Neural cell (in vitro differentiated cells): ENCODE measurements around the gene NCDN. TPM values are rescaled to one million over a fixed set of nuclear protein-coding genes. Genes with fewer than 3 reads are reported as not detected.

Experiments used
- H2AFZ ChIP-seq: fragments of 200-600, 300-800 bp; sonication (generic), shearing (Covaris generic); 2 replicates; pipeline ENCODE4 v1.6.0; 2014; ENCODE audit warnings: low read depth, mild to moderate bottlenecking, antibody characterized with exemption, low read length, moderate library complexity
- H3F3A ChIP-seq: fragments of 200-600 bp; shearing (Covaris generic); 2 replicates; pipeline ENCODE4 v1.6.1; 2016; ENCODE audit warnings: mild to moderate bottlenecking, moderate library complexity, mixed read lengths, antibody characterized with exemption, low read length; ENCODE audit not compliant: insufficient read depth, poor library complexity, severe bottlenecking
- H3K27ac ChIP-seq: fragments of 200-600, 300-800 bp; sonication (generic), shearing (Covaris generic); 2 replicates; pipeline ENCODE4 v1.5.1; 2014; ENCODE audit warnings: mild to moderate bottlenecking, low read length, moderate library complexity
- H3K27me3 ChIP-seq: fragments of 300-800, 200-600 bp; sonication (generic), shearing (Covaris generic); 2 replicates; pipeline ENCODE4 v1.6.0; 2014; ENCODE audit warnings: mild to moderate bottlenecking, low read depth, low read length, moderate library complexity; ENCODE audit not compliant: insufficient read depth
- H3K36me3 ChIP-seq: fragments of 300-800, 200-600 bp; sonication (generic), shearing (Covaris generic); 2 replicates; pipeline ENCODE4 v1.5.1; 2014; ENCODE audit warnings: mild to moderate bottlenecking, antibody characterized with exemption, low read length, moderate library complexity; ENCODE audit not compliant: insufficient read depth
- H3K4me2 ChIP-seq: fragments of 300-800, 200-600 bp; sonication (generic), shearing (Covaris generic); 2 replicates; pipeline ENCODE4 v1.6.0; 2014; ENCODE audit warnings: mild to moderate bottlenecking, low read length
- H3K4me3 ChIP-seq: fragments of 300-800, 200-600 bp; sonication (generic), shearing (Covaris generic); 2 replicates; pipeline ENCODE4 v1.5.1; 2014; ENCODE audit warnings: mild to moderate bottlenecking, low read length, moderate library complexity
- H3K79me2 ChIP-seq: fragments of 200-600 bp; shearing (Covaris generic); replicated peaks from 2 replicates; pipeline ENCODE4 v1.6.0; 2014; ENCODE audit warnings: mild to moderate bottlenecking, low read length, moderate library complexity; ENCODE audit not compliant: insufficient read depth
- H3K9ac ChIP-seq: fragments of 300-800, 200-600 bp; sonication (generic), shearing (Covaris generic); 2 replicates; pipeline ENCODE4 v1.6.1; 2016; ENCODE audit warnings: mild to moderate bottlenecking, low read length, mixed read lengths
- H3K9me2 ChIP-seq: fragments of 200-600 bp; shearing (Covaris generic); 2 replicates; pipeline ENCODE4 v1.6.1; 2016; ENCODE audit warnings: mild to moderate bottlenecking, low read length, mixed read lengths; ENCODE audit not compliant: insufficient read depth
- H3K9me3 ChIP-seq: fragments of 200-600, 300-800 bp; sonication (generic), shearing (Covaris generic); 2 replicates; pipeline ENCODE4 v1.6.1; 2016; ENCODE audit warnings: mild to moderate bottlenecking, mixed run types, low read length, moderate library complexity, mixed read lengths
- H4K20me1 ChIP-seq: fragments of 200-600 bp; shearing (Covaris generic); 2 replicates; pipeline ENCODE4 v1.6.1; 2016; ENCODE audit warnings: mild to moderate bottlenecking, mixed run types; ENCODE audit not compliant: insufficient read depth
- CTCF ChIP-seq: fragments of 450-650 bp; IDR thresholded peaks from 2 replicates; pipeline ENCODE4 v1.5.1; 2014; ENCODE audit warnings: antibody characterized with exemption, mild to moderate bottlenecking, moderate library complexity; ENCODE audit not compliant: poor library complexity, severe bottlenecking
- EP300 ChIP-seq: fragments of 450-650 bp; conservative IDR thresholded peaks from 2 replicates; pipeline ENCODE4 v1.6.1; 2014; ENCODE audit warnings: antibody characterized with exemption, mild to moderate bottlenecking, moderate library complexity; ENCODE audit not compliant: poor library complexity, severe bottlenecking
- EZH2 ChIP-seq: fragments of 200-600, 300-800 bp; shearing (Covaris generic), sonication (generic); IDR thresholded peaks from 2 replicates; pipeline ENCODE4 v1.6.1; 2014; ENCODE audit warnings: antibody characterized with exemption, low read length, borderline replicate concordance, mild to moderate bottlenecking; ENCODE audit not compliant: insufficient read depth, poor library complexity, severe bottlenecking
- MXI1 ChIP-seq: fragments of 450-650 bp; conservative IDR thresholded peaks from 2 replicates; pipeline ENCODE4 v1.6.1; 2014; ENCODE audit warnings: antibody characterized with exemption, mild to moderate bottlenecking; ENCODE audit not compliant: poor library complexity, severe bottlenecking
- POLR2AphosphoS5 ChIP-seq: IDR thresholded peaks from 2 replicates; pipeline ENCODE4 v1.6.1; 2012
- RAD21 ChIP-seq: fragments of 450-650 bp; conservative IDR thresholded peaks from 2 replicates; pipeline ENCODE4 v1.6.1; 2014; ENCODE audit warnings: antibody characterized with exemption, mild to moderate bottlenecking, moderate library complexity
- SMC3 ChIP-seq: fragments of 450-650 bp; conservative IDR thresholded peaks from 2 replicates; pipeline ENCODE4 v1.6.1; 2014; ENCODE audit warnings: antibody characterized with exemption, mild to moderate bottlenecking, moderate library complexity; ENCODE audit not compliant: poor library complexity
- TAF1 ChIP-seq: IDR thresholded peaks from 2 replicates; pipeline ENCODE4 v1.6.1; 2012; ENCODE audit warnings: low read depth
- polyA plus RNA-seq: library from polyadenylated mRNA; depleted of rRNA; stranded (reverse); fragments of >200 nt; gene quantifications from 2 replicates; pipeline ENCODE4 v1.2.3, GENCODE V29; 2014
- TF ChIP-seq, protein P1 (sequence below): IDR thresholded peaks from 2 replicates; pipeline ENCODE4 v1.6.1; 2012; ENCODE audit warnings: borderline replicate concordance

The NCDN gene
- polyA plus RNA-seq, 1 donor from 2014 or later = 66.1 TPM

DNA sequence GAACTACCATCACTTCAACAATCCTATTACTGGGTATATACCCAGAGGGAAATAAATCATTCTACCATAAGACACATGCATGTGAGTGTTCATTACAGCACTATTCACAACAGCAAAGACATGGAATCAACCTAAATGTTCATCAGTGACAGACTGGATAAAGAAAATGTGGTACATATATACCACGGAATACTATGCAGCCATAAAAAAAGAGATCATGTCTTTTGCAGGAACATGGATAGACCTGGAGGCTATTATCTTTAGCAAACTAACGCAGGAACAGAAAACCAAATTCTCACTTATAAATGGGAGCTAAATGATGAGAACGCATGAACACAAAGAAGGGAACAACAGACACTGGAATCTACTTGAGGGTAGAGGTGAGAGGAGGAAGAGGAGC lies 39.4 kb upstream of the NCDN start:
- no peaks in the 10 kb centered on the region for H3K36me3 ChIP-seq
- H3K9me2 ChIP-seq = no peaks in the 10 kb centered on the region
- peaks cover 10% of the 10 kb centered on the region for H3K79me2 ChIP-seq
- no peaks in the 10 kb centered on the region for H3K9me3 ChIP-seq
- no peak overlapping the region for H2AFZ ChIP-seq
- no peak overlapping the region for H3K4me2 ChIP-seq
- no peaks in the 10 kb centered on the region for H3K27me3 ChIP-seq
- no peak overlapping the region for H3K27ac ChIP-seq
- H3K4me3 ChIP-seq = no peak overlapping the region
- no peak overlapping the region for H3K9ac ChIP-seq
- no peaks in the 10 kb centered on the region for H4K20me1 ChIP-seq
- no peaks in the 10 kb centered on the region for H3F3A ChIP-seq
- no peak for TF ChIP-seq EP300
- TF ChIP-seq, protein P1, sequence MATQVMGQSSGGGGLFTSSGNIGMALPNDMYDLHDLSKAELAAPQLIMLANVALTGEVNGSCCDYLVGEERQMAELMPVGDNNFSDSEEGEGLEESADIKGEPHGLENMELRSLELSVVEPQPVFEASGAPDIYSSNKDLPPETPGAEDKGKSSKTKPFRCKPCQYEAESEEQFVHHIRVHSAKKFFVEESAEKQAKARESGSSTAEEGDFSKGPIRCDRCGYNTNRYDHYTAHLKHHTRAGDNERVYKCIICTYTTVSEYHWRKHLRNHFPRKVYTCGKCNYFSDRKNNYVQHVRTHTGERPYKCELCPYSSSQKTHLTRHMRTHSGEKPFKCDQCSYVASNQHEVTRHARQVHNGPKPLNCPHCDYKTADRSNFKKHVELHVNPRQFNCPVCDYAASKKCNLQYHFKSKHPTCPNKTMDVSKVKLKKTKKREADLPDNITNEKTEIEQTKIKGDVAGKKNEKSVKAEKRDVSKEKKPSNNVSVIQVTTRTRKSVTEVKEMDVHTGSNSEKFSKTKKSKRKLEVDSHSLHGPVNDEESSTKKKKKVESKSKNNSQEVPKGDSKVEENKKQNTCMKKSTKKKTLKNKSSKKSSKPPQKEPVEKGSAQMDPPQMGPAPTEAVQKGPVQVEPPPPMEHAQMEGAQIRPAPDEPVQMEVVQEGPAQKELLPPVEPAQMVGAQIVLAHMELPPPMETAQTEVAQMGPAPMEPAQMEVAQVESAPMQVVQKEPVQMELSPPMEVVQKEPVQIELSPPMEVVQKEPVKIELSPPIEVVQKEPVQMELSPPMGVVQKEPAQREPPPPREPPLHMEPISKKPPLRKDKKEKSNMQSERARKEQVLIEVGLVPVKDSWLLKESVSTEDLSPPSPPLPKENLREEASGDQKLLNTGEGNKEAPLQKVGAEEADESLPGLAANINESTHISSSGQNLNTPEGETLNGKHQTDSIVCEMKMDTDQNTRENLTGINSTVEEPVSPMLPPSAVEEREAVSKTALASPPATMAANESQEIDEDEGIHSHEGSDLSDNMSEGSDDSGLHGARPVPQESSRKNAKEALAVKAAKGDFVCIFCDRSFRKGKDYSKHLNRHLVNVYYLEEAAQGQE = no peak
- TF ChIP-seq RAD21 = no peak
- TF ChIP-seq POLR2AphosphoS5 = no peak
- no peak for TF ChIP-seq MXI1
- no peak for TF ChIP-seq EZH2
- TF ChIP-seq CTCF = no peak
- TF ChIP-seq SMC3 = no peak
- no peak for TF ChIP-seq TAF1

GRCh38 chr1:35519432-35519831 lies 38.2 kb upstream of the NCDN start:
- H3K9me2 ChIP-seq = no peaks in the 10 kb centered on the region
- H3K36me3 ChIP-seq = no peaks in the 10 kb centered on the region
- no peak overlapping the region for H3K4me3 ChIP-seq
- no peaks in the 10 kb centered on the region for H4K20me1 ChIP-seq
- no peaks in the 10 kb centered on the region for H3F3A ChIP-seq
- H3K9me3 ChIP-seq = no peaks in the 10 kb centered on the region
- no peak overlapping the region for H3K4me2 ChIP-seq
- no peaks in the 10 kb centered on the region for H3K27me3 ChIP-seq
- peaks cover 2% of the 10 kb centered on the region for H3K79me2 ChIP-seq
- no peak overlapping the region for H2AFZ ChIP-seq
- H3K9ac ChIP-seq = no peak overlapping the region
- no peak overlapping the region for H3K27ac ChIP-seq
- no peak for TF ChIP-seq TAF1

- TF ChIP-seq MXI1 (no peak), CTCF (no peak), EP300 (no peak), EZH2 (no peak), RAD21 (no peak)
- H4K20me1 ChIP-seq = no peaks in the 10 kb centered on the region
- H3K36me3 ChIP-seq = no peaks in the 10 kb centered on the region
- H3K9me2 ChIP-seq = no peaks in the 10 kb centered on the region
- no peak overlapping the region for H2AFZ ChIP-seq
- no peak overlapping the region for H3K4me3 ChIP-seq
- no peaks in the 10 kb centered on the region for H3K27me3 ChIP-seq
- H3K9me3 ChIP-seq = no peaks in the 10 kb centered on the region
- H3K79me2 ChIP-seq = no peaks in the 10 kb centered on the region
- no peaks in the 10 kb centered on the region for H3F3A ChIP-seq
- no peak overlapping the region for H3K9ac ChIP-seq
- H3K27ac ChIP-seq = no peak overlapping the region
- H3K4me2 ChIP-seq = no peak overlapping the region
Measured at GRCh38 chr1:35524106-35524505, 33.5 kb upstream of the NCDN start.
